Astrocyte (in vitro differentiated cells and primary cell): ENCODE data around the gene ESRRB. TPM values are rescaled to one million over a fixed set of nuclear protein-coding genes. Genes with fewer than 3 reads are reported as not detected.

Experiments
- DNase-seq: peaks from one replicate; pipeline ENCODE4 v3.0.0-alpha.2; 2010; ENCODE audit warnings: low read depth
- FAIRE-seq: peaks from 2 replicates; lab custom pipeline; 2011; peaks lifted over from hg19 to GRCh38; lab: Jason Lieb, UNC
- H2AFZ ChIP-seq: 2 replicates; pipeline ENCODE4 v1.6.0; 2012; ENCODE audit warnings: low read depth, low read length, inconsistent platforms
- H3K27ac ChIP-seq: 2 replicates; pipeline ENCODE4 v1.5.1; 2011; ENCODE audit warnings: low read depth, low read length, inconsistent platforms
- H3K27me3 ChIP-seq: 2 replicates; pipeline ENCODE4 v1.6.0; 2011; ENCODE audit warnings: low read length, inconsistent platforms; ENCODE audit not compliant: insufficient read depth
- H3K36me3 ChIP-seq: 2 replicates; pipeline ENCODE4 v1.5.1; 2011; ENCODE audit warnings: low read length, inconsistent platforms; ENCODE audit not compliant: insufficient read depth
- H3K4me1 ChIP-seq: 2 replicates; pipeline ENCODE4 v1.5.1; 2011; ENCODE audit warnings: low read length, inconsistent platforms; ENCODE audit not compliant: insufficient read depth
- H3K4me2 ChIP-seq: 2 replicates; pipeline ENCODE4 v1.6.0; 2012; ENCODE audit warnings: low read length, inconsistent platforms
- H3K4me3 ChIP-seq: 2 replicates; pipeline ENCODE4 v1.5.1; 2011; ENCODE audit warnings: low read depth, mild to moderate bottlenecking, low read length, inconsistent platforms; ENCODE audit not compliant: insufficient read depth
- H3K79me2 ChIP-seq: 2 replicates; pipeline ENCODE4 v1.6.0; 2012; ENCODE audit warnings: mild to moderate bottlenecking, low read length, inconsistent platforms; ENCODE audit not compliant: insufficient read depth
- H3K9ac ChIP-seq: 2 replicates; pipeline ENCODE4 v1.6.0; 2012; ENCODE audit warnings: mild to moderate bottlenecking, low read length, inconsistent platforms
- H3K9me3 ChIP-seq: 2 replicates; pipeline ENCODE4 v1.5.1; 2012; ENCODE audit warnings: low read depth, mild to moderate bottlenecking, low read length, inconsistent platforms; ENCODE audit not compliant: insufficient read depth
- H4K20me1 ChIP-seq: 2 replicates; pipeline ENCODE4 v1.6.0; 2012; ENCODE audit warnings: low read length, inconsistent platforms; ENCODE audit not compliant: insufficient read depth
- H3K27ac Mint-ChIP-seq: one replicate; pipeline ENCODE4 v1.8.0; 2021; ENCODE audit warnings: mild to moderate bottlenecking, mixed read lengths; ENCODE audit not compliant: unreplicated experiment
- H3K27me3 Mint-ChIP-seq: one replicate; pipeline ENCODE4 v1.8.0; 2021; ENCODE audit warnings: low read depth, mixed read lengths; ENCODE audit not compliant: unreplicated experiment
- H3K36me3 Mint-ChIP-seq: one replicate; pipeline ENCODE4 v1.8.0; 2021; ENCODE audit warnings: low read depth, mixed read lengths; ENCODE audit not compliant: unreplicated experiment
- H3K4me1 Mint-ChIP-seq: one replicate; pipeline ENCODE4 v1.8.0; 2021; ENCODE audit warnings: low read depth, mixed read lengths; ENCODE audit not compliant: unreplicated experiment
- H3K4me3 Mint-ChIP-seq: one replicate; pipeline ENCODE4 v1.8.0; 2021; ENCODE audit warnings: mild to moderate bottlenecking, moderate library complexity, mixed read lengths; ENCODE audit not compliant: unreplicated experiment
- H3K9me3 Mint-ChIP-seq: one replicate; pipeline ENCODE4 v1.8.0; 2021; ENCODE audit warnings: mild to moderate bottlenecking, mixed read lengths; ENCODE audit not compliant: unreplicated experiment
- CTCF ChIP-seq: IDR thresholded peaks from 2 replicates; pipeline ENCODE4 v1.5.1; 2011; ENCODE audit warnings: low read depth, mild to moderate bottlenecking, inconsistent platforms, low read length, moderate library complexity; ENCODE audit not compliant: insufficient read depth
- EZH2 ChIP-seq: IDR thresholded peaks from 2 replicates; pipeline ENCODE4 v1.6.1; 2012; ENCODE audit warnings: mild to moderate bottlenecking, low read length, inconsistent platforms; ENCODE audit not compliant: insufficient read depth
- total RNA-seq: library from RNA; stranded (reverse); gene quantifications from 2 replicates; pipeline ENCODE4 v1.2.1, GENCODE V29; 2021

Gene ESRRB
- total RNA-seq, 1 donor from 2014 or later = not detected

GRCh38 chr14:76373456-76373855, 2.5 kb upstream of the ESRRB start:
- Mint-ChIP-seq H3K4me1 (peaks cover 8% of the 10 kb centered on the region), H3K36me3 (no peaks in the 10 kb centered on the region), H3K9me3 (no peaks in the 10 kb centered on the region), H3K27me3 (peaks cover 76% of the 10 kb centered on the region), H3K4me3 (no peak overlapping the region), H3K27ac (no peak overlapping the region)
- H3K4me3 ChIP-seq = no peak overlapping the region
- TF ChIP-seq EZH2 (no peak), CTCF (no peak)
- H2AFZ ChIP-seq = no peak overlapping the region
- no peaks in the 10 kb centered on the region for H3K79me2 ChIP-seq
- H3K4me1 ChIP-seq = peaks cover 10% of the 10 kb centered on the region
- FAIRE-seq (no peak), DNase-seq (no peak)
- no peak overlapping the region for H3K4me2 ChIP-seq
- no peak overlapping the region for H3K9ac ChIP-seq
- H3K9me3 ChIP-seq = no peaks in the 10 kb centered on the region
- no peak overlapping the region for H3K27ac ChIP-seq
- no peaks in the 10 kb centered on the region for H3K36me3 ChIP-seq
- H4K20me1 ChIP-seq = no peaks in the 10 kb centered on the region
- H3K27me3 ChIP-seq = peaks cover 38% of the 10 kb centered on the region

GRCh38 chr14:76375484-76375883, 453 bp upstream of the ESRRB start:
- no peak overlapping the region for H3K4me3 Mint-ChIP-seq
- peaks cover 58% of the 10 kb centered on the region for H3K27me3 ChIP-seq

More at GRCh38 chr14:76375484-76375883, 453 bp upstream of the ESRRB start:
- no peaks in the 10 kb centered on the region for H4K20me1 ChIP-seq
- FAIRE-seq (no peak), DNase-seq (no peak)
- no peak overlapping the region for H3K9ac ChIP-seq
- peaks cover 10% of the 10 kb centered on the region for H3K4me1 ChIP-seq
- H3K27ac ChIP-seq = no peak overlapping the region
- H3K36me3 ChIP-seq = no peaks in the 10 kb centered on the region
- TF ChIP-seq EZH2 = no peak
- TF ChIP-seq CTCF = no peak
- no peaks in the 10 kb centered on the region for H3K9me3 Mint-ChIP-seq
- H2AFZ ChIP-seq = no peak overlapping the region
- H3K9me3 ChIP-seq = no peaks in the 10 kb centered on the region
- no peaks in the 10 kb centered on the region for H3K36me3 Mint-ChIP-seq
- H3K4me2 ChIP-seq = no peak overlapping the region
- no peak overlapping the region for H3K27ac Mint-ChIP-seq
- peaks cover 88% of the 10 kb centered on the region for H3K27me3 Mint-ChIP-seq
- H3K4me1 Mint-ChIP-seq = peaks cover 8% of the 10 kb centered on the region
- no peaks in the 10 kb centered on the region for H3K79me2 ChIP-seq
- H3K4me3 ChIP-seq = no peak overlapping the region
